ENCODE data around the gene SAMD4A. TPM values are rescaled to one million over a fixed set of nuclear protein-coding genes. Genes with fewer than 3 reads are reported as not detected.

Gene SAMD4A
- total RNA-seq, 2 donors from 2014 or later, result 1.9 to 8.0 TPM

GRCh38 chr14:54577977-54578376, 11.0 kb downstream of the SAMD4A start:
- WGBS, 2 experiments (ENCODE audit: insufficient coverage in 1 of 2, insufficient read length in 1 of 2), result 81 to 90% methylated on average over 2 to 3 of the region's 3 CpGs
- no peaks in the 10 kb centered on the region for H3K27me3 ChIP-seq (ENCODE audit: control insufficient read depth, insufficient read depth, low read length, poor library complexity, severe bottlenecking)
- H3K36me3 ChIP-seq (ENCODE audit: control insufficient read depth, insufficient read depth, low read length), result no peaks in the 10 kb centered on the region
- Mint-ChIP-seq H3K4me1 (no peaks in the 10 kb centered on the region), H3K4me3 (no peak overlapping the region), H3K36me3 (ENCODE audit: low read depth) (no peaks in the 10 kb centered on the region), H3K27ac (no peak overlapping the region), H3K9me3 (no peaks in the 10 kb centered on the region), H3K27me3 (ENCODE audit: insufficient read depth) (no peaks in the 10 kb centered on the region)
- H3K9ac ChIP-seq (ENCODE audit: extremely low read depth, low read length, poor library complexity, severe bottlenecking), result no peak overlapping the region
- no peaks in the 10 kb centered on the region for H3K4me1 ChIP-seq (ENCODE audit: control insufficient read depth, insufficient read depth, low read length)
- no peak overlapping the region for H3K27ac ChIP-seq (ENCODE audit: low read depth, low read length)
- H3K4me3 ChIP-seq (ENCODE audit: low read length), result no peak overlapping the region
- peaks cover 5% of the 10 kb centered on the region for H3K9me3 ChIP-seq (ENCODE audit: control insufficient read depth, low read length)
- no peak for DNase-seq
- TF ChIP-seq, protein P1, sequence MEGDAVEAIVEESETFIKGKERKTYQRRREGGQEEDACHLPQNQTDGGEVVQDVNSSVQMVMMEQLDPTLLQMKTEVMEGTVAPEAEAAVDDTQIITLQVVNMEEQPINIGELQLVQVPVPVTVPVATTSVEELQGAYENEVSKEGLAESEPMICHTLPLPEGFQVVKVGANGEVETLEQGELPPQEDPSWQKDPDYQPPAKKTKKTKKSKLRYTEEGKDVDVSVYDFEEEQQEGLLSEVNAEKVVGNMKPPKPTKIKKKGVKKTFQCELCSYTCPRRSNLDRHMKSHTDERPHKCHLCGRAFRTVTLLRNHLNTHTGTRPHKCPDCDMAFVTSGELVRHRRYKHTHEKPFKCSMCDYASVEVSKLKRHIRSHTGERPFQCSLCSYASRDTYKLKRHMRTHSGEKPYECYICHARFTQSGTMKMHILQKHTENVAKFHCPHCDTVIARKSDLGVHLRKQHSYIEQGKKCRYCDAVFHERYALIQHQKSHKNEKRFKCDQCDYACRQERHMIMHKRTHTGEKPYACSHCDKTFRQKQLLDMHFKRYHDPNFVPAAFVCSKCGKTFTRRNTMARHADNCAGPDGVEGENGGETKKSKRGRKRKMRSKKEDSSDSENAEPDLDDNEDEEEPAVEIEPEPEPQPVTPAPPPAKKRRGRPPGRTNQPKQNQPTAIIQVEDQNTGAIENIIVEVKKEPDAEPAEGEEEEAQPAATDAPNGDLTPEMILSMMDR (conservative IDR thresholded peaks at IDR 0.05), result no peak

DNA sequence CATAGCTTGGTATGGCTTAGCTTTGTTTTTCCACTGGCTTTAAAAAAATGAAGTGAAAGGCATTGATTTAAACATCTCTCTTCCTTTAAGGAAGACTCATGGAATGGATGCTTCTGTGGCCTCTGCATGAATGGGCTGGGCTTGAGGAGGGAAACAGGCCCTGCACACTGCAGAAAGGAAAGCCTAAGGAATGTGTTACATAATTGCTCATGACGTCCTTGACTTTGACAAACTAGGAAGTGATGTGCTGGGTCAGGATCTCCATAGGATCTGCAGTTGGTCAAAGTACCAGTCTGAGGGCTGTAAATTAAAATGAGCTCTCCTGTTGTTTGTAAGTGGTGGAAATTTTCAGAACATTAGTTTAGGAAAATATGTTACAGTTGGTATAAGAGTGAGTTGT, 12.7 kb downstream of the SAMD4A start:
- H3K27me3 ChIP-seq (ENCODE audit: control insufficient read depth, insufficient read depth, low read length, poor library complexity, severe bottlenecking), result no peaks in the 10 kb centered on the region
- no peaks in the 10 kb centered on the region for H3K9me3 Mint-ChIP-seq
- no peak overlapping the region for H3K4me3 Mint-ChIP-seq
- H3K27ac Mint-ChIP-seq, result no peak overlapping the region
- no peaks in the 10 kb centered on the region for H3K4me1 ChIP-seq (ENCODE audit: control insufficient read depth, insufficient read depth, low read length)
- no peak for DNase-seq
- H3K9ac ChIP-seq (ENCODE audit: extremely low read depth, low read length, poor library complexity, severe bottlenecking), result no peak overlapping the region
- H3K4me3 ChIP-seq (ENCODE audit: low read length), result no peak overlapping the region
- H3K36me3 Mint-ChIP-seq (ENCODE audit: low read depth), result no peaks in the 10 kb centered on the region
- H3K4me1 Mint-ChIP-seq, result no peaks in the 10 kb centered on the region
- no peaks in the 10 kb centered on the region for H3K9me3 ChIP-seq (ENCODE audit: control insufficient read depth, low read length)
- WGBS, 2 experiments (ENCODE audit: insufficient coverage in 1 of 2, insufficient read length in 1 of 2), result 85 to 100% methylated on average over 1 of the region's 1 CpG
- no peak overlapping the region for H3K27ac ChIP-seq (ENCODE audit: low read depth, low read length)
- TF ChIP-seq, protein P1 (conservative IDR thresholded peaks at IDR 0.05), result no peak
- H3K27me3 Mint-ChIP-seq (ENCODE audit: insufficient read depth), result no peaks in the 10 kb centered on the region
- no peaks in the 10 kb centered on the region for H3K36me3 ChIP-seq (ENCODE audit: control insufficient read depth, insufficient read depth, low read length)

GRCh38 chr14:54580933-54581332, 14.0 kb downstream of the SAMD4A start:
- H3K4me3 ChIP-seq (ENCODE audit: low read length), result no peak overlapping the region
- no peaks in the 10 kb centered on the region for H3K9me3 ChIP-seq (ENCODE audit: control insufficient read depth, low read length)
- Mint-ChIP-seq H3K4me3 (no peak overlapping the region), H3K9me3 (peaks cover 3% of the 10 kb centered on the region), H3K4me1 (no peaks in the 10 kb centered on the region), H3K36me3 (ENCODE audit: low read depth) (peaks cover 4% of the 10 kb centered on the region), H3K27me3 (ENCODE audit: insufficient read depth) (no peaks in the 10 kb centered on the region), H3K27ac (no peak overlapping the region)
- DNase-seq, result no peak
- H3K4me1 ChIP-seq (ENCODE audit: control insufficient read depth, insufficient read depth, low read length), result no peaks in the 10 kb centered on the region
- H3K9ac ChIP-seq (ENCODE audit: extremely low read depth, low read length, poor library complexity, severe bottlenecking), result no peak overlapping the region
- no peaks in the 10 kb centered on the region for H3K27me3 ChIP-seq (ENCODE audit: control insufficient read depth, insufficient read depth, low read length, poor library complexity, severe bottlenecking)
- 92 to 94% methylated on average over 2 to 3 of the region's 3 CpGs for WGBS, 2 experiments (ENCODE audit: insufficient coverage in 1 of 2, insufficient read length in 1 of 2)
- TF ChIP-seq, protein P1 (conservative IDR thresholded peaks at IDR 0.05), result no peak
- no peaks in the 10 kb centered on the region for H3K36me3 ChIP-seq (ENCODE audit: control insufficient read depth, insufficient read depth, low read length)
- H3K27ac ChIP-seq (ENCODE audit: low read depth, low read length), result no peak overlapping the region
